Hepatocyte (in vitro differentiated cells): Measurements from ENCODE around the gene MICU2.
"Not testable (repeated sequence)": the region's sequence is repeated elsewhere in the genome, so short reads cannot be mapped to it uniquely, and the experiment has no call there.

Source experiments
- CTCF ChIP-seq: fragments of 200-600 bp; sonication (generic); IDR thresholded peaks from 2 replicates; pipeline ENCODE4 v1.5.1; 2016; ENCODE audit warnings: antibody characterized with exemption, mild to moderate bottlenecking; ENCODE audit not compliant: poor library complexity
- EZH2 ChIP-seq: fragments of 200-600 bp; sonication (generic); IDR thresholded peaks from 2 replicates; pipeline ENCODE4 v1.6.1; 2016; ENCODE audit warnings: antibody characterized with exemption, mild to moderate bottlenecking, borderline replicate concordance
- EZH2phosphoT487 ChIP-seq: fragments of 200-600 bp; sonication (generic); IDR thresholded peaks from one replicate; pipeline ENCODE4 v1.6.1; 2018; ENCODE audit warnings: antibody characterized with exemption, mild to moderate bottlenecking, low read depth, moderate library complexity; ENCODE audit not compliant: unreplicated experiment, severe bottlenecking

GRCh38 chr13:21588411-21588810 is 15.6 kb downstream of the MICU2 start:
- TF ChIP-seq CTCF, EZH2, EZH2phosphoT487: not testable (repeated sequence)
